Upper lobe of left lung (tissue), 6 donors: ENCODE data around the gene AGAP1. TPM values are rescaled to one million over a fixed set of nuclear protein-coding genes. Genes with fewer than 3 reads are reported as not detected.
"Not testable (repeated sequence)": the region's sequence is repeated elsewhere in the genome, so short reads cannot be mapped to it uniquely, and the experiment has no call there.

ENCODE experiments used
- ATAC-seq, 2 donors: fragments of 200-7000 bp; cut with Tn5 transposase; one replicate each; pipeline ENCODE4 v1.9.1; 2022; ENCODE audit warnings: mild to moderate bottlenecking in 2 of 2, moderate library complexity in 2 of 2; ENCODE audit not compliant: low FRiP score in 2 of 2
- DNase-seq, 2 donors: peaks; one replicate each; pipeline ENCODE4 v3.0.0-alpha.2; 2019 to 2020
- H3K27ac ChIP-seq, 4 donors: fragments of 200-600 bp; sonication (generic); one replicate each; pipeline ENCODE4 v1.5.1; 2016 to 2019
- H3K27me3 ChIP-seq, 4 donors: fragments of 200-600 bp; sonication (generic); one replicate each; pipeline ENCODE4 v1.5.1; 2017 to 2019
- H3K36me3 ChIP-seq, 4 donors: fragments of 200-600 bp; sonication (generic); one replicate each; pipeline ENCODE4 v1.5.1; 2016 to 2019
- H3K4me1 ChIP-seq, 4 donors: fragments of 200-600 bp; sonication (generic); one replicate each; pipeline ENCODE4 v1.5.1; 2018 to 2019
- H3K4me3 ChIP-seq, 4 donors: fragments of 200-600 bp; sonication (generic); one replicate each; pipeline ENCODE4 v1.5.1; 2017 to 2019; ENCODE audit warnings: mild to moderate bottlenecking in 2 of 4, moderate library complexity in 1 of 4
- H3K9me3 ChIP-seq, 4 donors: fragments of 200-600 bp; sonication (generic); one replicate each; pipeline ENCODE4 v1.5.1; 2018 to 2019
- EP300 ChIP-seq, 4 donors: sonication (generic); formaldehyde crosslinking; IDR thresholded peaks; one replicate each; pipeline ENCODE4 v1.5.1; 2017; ENCODE audit warnings: antibody characterized with exemption in 4 of 4, control low read depth in 2 of 4
- POLR2A ChIP-seq, 4 donors: fragments of 450-650 bp; IDR thresholded peaks; one replicate each; pipeline ENCODE4 v1.5.1; 2016 to 2017; ENCODE audit warnings: antibody characterized with exemption in 4 of 4, mild to moderate bottlenecking in 2 of 4
- POLR2AphosphoS5 ChIP-seq, 2 donors: sonication (generic); formaldehyde crosslinking; IDR thresholded peaks; one replicate each; pipeline ENCODE4 v1.5.1; 2017; ENCODE audit warnings: antibody characterized with exemption in 2 of 2
- WGBS, 2 donors: methylation state at CpG; one replicate each; pipeline ENCODE4 v1.1.5; 2017 to 2018; 5-methylcytosine and 5-hydroxymethylcytosine counted together
- total RNA-seq, 6 donors: library from RNA; depleted of rRNA in 4 of 6; stranded (reverse); fragments of >200 nt in 4 of 6; gene quantifications; one replicate each; pipeline versions ENCODE4 v1.1.0 to v1.2.1, GENCODE V29; 2016 to 2021
- TF ChIP-seq, protein P1 (sequence below), 6 experiments: fragments of 450-650 bp in 4 of 6; fragments of 200-600 bp in 2 of 6; sonication (generic) in 2 of 6; IDR thresholded peaks; one replicate each; pipeline ENCODE4 v1.5.1; 2016 to 2019; ENCODE audit warnings: antibody characterized with exemption in 6 of 6
- donor health status: DM: no; HTN: no; CAD: no; lungs with moderate emphysema.
- donor health status: DM: no; HTN: yes; CAD: no; lungs with severe emphysema.

The AGAP1 gene
- total RNA-seq, 6 donors from 2014 or later = 25.5 to 45.1 (median 30.7) TPM

GRCh38 chr2:235944591-235944990 is 450.7 kb downstream of the AGAP1 start:
- DNase-seq = no peak
- ATAC-seq = no peak
- Histone ChIP-seq H3K9me3 (no peaks in the 10 kb centered on the region), H3K27ac (no peak overlapping the region), H3K4me1 (no peaks in the 10 kb centered on the region), H3K36me3 (no peaks in the 10 kb centered on the region), H3K27me3 (no peaks in the 10 kb centered on the region), H3K4me3 (no peak overlapping the region)
- WGBS, 2 donors = 83 to 94% methylated on average over 7 to 10 of the region's 10 CpGs
- TF ChIP-seq POLR2AphosphoS5 (IDR thresholded peaks at IDR 0.05) (no peak), POLR2A (IDR thresholded peaks at IDR 0.05) (no peak), EP300 (IDR thresholded peaks at IDR 0.05) (no peak)
- TF ChIP-seq, protein P1, sequence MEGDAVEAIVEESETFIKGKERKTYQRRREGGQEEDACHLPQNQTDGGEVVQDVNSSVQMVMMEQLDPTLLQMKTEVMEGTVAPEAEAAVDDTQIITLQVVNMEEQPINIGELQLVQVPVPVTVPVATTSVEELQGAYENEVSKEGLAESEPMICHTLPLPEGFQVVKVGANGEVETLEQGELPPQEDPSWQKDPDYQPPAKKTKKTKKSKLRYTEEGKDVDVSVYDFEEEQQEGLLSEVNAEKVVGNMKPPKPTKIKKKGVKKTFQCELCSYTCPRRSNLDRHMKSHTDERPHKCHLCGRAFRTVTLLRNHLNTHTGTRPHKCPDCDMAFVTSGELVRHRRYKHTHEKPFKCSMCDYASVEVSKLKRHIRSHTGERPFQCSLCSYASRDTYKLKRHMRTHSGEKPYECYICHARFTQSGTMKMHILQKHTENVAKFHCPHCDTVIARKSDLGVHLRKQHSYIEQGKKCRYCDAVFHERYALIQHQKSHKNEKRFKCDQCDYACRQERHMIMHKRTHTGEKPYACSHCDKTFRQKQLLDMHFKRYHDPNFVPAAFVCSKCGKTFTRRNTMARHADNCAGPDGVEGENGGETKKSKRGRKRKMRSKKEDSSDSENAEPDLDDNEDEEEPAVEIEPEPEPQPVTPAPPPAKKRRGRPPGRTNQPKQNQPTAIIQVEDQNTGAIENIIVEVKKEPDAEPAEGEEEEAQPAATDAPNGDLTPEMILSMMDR (IDR thresholded peaks at IDR 0.05) = no peak

- DNase-seq = no peak
- no peak overlapping the region for H3K4me3 ChIP-seq
- no peaks in the 10 kb centered on the region for H3K9me3 ChIP-seq
- no peaks in the 10 kb centered on the region for H3K36me3 ChIP-seq
- no peak for TF ChIP-seq POLR2AphosphoS5 (IDR thresholded peaks at IDR 0.05)
- no peak for TF ChIP-seq POLR2A (IDR thresholded peaks at IDR 0.05)
- TF ChIP-seq EP300 (IDR thresholded peaks at IDR 0.05) = no peak
- TF ChIP-seq, protein P1 (IDR thresholded peaks at IDR 0.05) = no peak
- ATAC-seq = no peak
- H3K27ac ChIP-seq = no peak overlapping the region
- WGBS, 2 donors = 75 to 77% methylated on average over 10 to 11 of the region's 11 CpGs
- H3K4me1 ChIP-seq = no peaks in the 10 kb centered on the region
- H3K27me3 ChIP-seq = no peaks in the 10 kb centered on the region
These were observed 451.8 kb downstream of the AGAP1 start for GRCh38 chr2:235945608-235946140.

DNA sequence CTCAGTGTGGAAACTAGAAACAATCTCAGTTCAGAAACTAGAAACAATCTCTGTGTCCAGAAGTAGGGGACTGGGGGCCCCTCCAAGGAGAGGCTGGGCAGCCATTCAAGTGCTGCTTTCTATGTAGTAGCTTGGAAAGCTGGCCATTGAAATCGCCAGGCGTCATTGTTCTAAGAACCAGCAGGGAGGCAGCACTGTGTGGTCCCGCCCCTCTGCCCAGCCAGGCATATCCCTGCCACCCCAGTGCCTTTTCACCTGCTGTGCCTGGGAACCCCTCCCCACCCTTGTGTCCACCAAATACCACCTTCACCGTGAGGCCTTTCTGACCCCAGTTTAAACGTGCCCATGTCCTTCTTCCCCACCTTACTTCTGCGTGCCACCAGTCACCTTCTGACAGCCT is 452.7 kb downstream of the AGAP1 start:
- H3K4me1 ChIP-seq = no peaks in the 10 kb centered on the region

GRCh38 chr2:235947055-235947454 is 453.2 kb downstream of the AGAP1 start:
- not testable (repeated sequence) for H3K4me1 ChIP-seq, H3K9me3 ChIP-seq, ATAC-seq, H3K4me3 ChIP-seq, H3K27ac ChIP-seq, H3K27me3 ChIP-seq, DNase-seq, H3K36me3 ChIP-seq
- 75 to 92% methylated on average over 6 of the region's 6 CpGs for WGBS, 2 donors

More for the DNA sequence above, 452.7 kb downstream of the AGAP1 start:
- Histone ChIP-seq H3K9me3 (no peaks in the 10 kb centered on the region), H3K4me3 (no peak overlapping the region), H3K27ac (no peak overlapping the region), H3K36me3 (no peaks in the 10 kb centered on the region), H3K27me3 (no peaks in the 10 kb centered on the region)
- no peak for TF ChIP-seq POLR2AphosphoS5 (IDR thresholded peaks at IDR 0.05)
- TF ChIP-seq EP300 (IDR thresholded peaks at IDR 0.05) = no peak
- TF ChIP-seq, protein P1 (IDR thresholded peaks at IDR 0.05) = no peak
- TF ChIP-seq POLR2A (IDR thresholded peaks at IDR 0.05) = no peak
- WGBS, 2 donors = 89 to 91% methylated on average over 6 of the region's 6 CpGs
- ATAC-seq (no peak), DNase-seq (no peak)

DNA sequence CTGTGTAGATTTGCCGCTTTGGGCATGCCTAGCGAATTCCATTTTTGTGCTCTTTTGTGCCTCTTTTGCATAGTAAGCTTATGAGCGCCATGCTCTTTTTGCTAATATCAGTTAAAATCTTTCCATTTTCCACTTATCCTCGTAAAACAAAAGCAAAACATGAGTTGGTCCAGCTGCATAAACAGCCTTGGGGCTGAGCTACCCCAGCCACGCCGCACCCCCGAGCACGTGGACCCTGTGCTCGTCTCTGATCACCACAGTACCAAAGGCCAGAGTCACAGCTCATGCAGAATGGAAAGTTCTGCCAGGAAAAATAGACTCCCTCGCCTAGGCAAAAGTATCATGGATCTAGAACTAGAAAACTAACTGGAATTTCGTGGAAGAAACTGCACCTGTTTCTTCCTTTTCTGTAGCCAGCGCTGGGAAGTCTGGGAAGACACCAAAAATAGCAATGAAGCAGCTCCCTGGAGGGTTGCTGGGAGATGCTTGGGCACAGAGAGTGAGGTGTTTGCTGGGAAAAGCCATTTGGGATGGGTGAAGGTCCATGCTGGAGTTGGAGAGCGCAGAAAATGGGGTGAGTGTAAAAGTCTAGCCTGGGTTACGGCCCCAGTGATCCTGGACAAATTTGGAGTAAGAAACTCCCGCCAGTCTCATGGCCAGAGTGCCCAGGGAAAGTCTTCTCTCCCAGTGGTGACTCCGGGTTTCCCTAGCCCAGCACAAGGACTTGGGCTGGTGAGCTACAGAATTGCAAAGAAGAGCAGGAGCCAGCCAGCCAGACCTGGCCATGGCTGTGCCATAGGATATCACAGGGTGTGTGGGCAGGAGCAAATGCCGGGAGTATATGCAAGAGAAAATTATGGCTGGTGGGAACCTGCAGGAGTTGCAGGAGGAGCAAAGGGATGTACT is 456.0 kb downstream of the AGAP1 start:
- Histone ChIP-seq H3K36me3 (peaks cover 0 to 5% (median 0%) of the 10 kb centered on the region in 4 donors), H3K4me3 (no peak overlapping the region), H3K27ac (no peak overlapping the region), H3K4me1 (no peaks in the 10 kb centered on the region), H3K27me3 (no peaks in the 10 kb centered on the region), H3K9me3 (no peaks in the 10 kb centered on the region)
- DNase-seq = no peak
- TF ChIP-seq, protein P1 (IDR thresholded peaks at IDR 0.05) = no peak
- TF ChIP-seq POLR2A (IDR thresholded peaks at IDR 0.05) = no peak
- TF ChIP-seq EP300 (IDR thresholded peaks at IDR 0.05) = no peak
- no peak for TF ChIP-seq POLR2AphosphoS5 (IDR thresholded peaks at IDR 0.05)
- WGBS, 2 donors = 92 to 94% methylated on average over 17 of the region's 17 CpGs
- ATAC-seq = no peak
